Stimulated activated naive CD4-positive, alpha-beta T cell (primary cell): ENCODE data around the gene ATP5F1D.
"Not testable (repeated sequence)": the region's sequence is repeated elsewhere in the genome, so short reads cannot be mapped to it uniquely, and the experiment has no call there.

Experiments
- DNase-seq, 6 experiments: peaks; one replicate each; lab custom pipeline; 2025; lab: John Stamatoyannopoulos, UW

ATP5F1D gene

DNA sequence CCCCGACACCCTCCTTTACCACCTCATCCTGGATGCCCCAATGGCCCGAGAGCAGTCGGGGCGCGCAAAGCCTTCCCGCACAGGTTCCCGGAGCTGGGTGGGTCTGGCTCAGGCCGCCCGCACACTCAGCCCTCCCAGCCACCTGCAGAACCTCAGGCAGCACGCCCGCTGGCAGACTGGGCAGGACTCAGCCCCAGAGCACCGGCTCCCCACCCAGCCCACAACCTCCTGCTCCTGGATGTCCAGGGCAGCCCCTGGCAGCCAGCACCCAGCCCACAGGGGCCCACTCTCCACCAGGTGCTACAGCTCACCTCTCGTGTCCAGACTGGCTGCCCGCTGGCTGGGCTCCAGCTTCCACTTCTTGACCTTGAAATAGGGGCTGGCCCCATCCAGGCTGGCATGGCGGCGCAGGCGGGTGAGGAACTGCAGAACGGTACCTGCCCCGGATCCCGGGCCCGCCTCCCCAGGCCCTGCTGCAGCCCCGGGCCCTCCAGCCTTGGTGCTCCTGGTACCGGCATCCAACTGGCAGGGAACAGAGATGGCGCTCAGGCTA lies 8.4 kb upstream of the ATP5F1D start:
- no peak for DNase-seq

DNA sequence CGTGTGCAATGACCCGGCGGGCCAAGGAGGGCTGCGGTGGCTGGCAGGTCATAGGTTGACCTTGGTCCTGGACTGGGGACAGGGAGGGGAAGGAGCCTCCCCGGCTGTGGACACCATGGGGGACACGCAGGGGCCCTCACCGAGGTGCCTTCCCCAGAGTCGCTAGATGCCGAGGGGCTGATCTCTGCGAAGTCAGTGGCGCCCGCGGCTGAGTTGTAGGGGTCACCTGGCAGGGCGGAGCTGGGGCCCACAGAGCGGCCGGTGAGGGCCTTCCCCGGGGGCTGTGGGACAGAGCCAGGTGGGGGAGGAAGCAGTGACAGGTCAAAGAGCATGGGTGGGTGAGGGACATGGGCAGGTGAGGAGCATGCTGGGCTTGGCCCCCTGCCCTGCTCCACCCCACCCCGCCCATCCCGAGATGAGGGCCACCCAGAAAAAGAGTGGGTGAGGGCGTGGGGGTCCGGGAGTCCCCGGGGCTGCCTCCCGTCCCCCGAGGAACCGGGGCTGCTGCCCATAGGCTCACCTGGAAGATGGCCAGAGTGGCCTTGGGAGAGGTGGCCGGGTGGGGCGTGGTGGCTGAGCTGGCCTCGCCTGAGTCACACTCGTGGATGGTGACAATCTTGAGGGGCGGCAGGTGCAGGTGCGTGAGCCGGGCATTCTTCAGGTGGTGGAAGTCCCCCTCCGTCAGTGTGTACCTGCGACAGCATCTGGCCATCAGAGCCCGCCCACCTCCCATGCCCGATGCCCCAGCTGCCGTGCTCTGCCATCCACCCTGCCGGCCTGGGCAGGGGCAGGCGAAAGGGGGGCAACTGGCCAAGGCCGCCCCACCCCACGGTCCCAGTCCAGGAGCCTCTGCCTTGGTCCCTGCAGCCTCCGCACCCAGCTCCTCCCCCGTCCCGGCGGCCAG lies 7.2 kb upstream of the ATP5F1D start:
- DNase-seq: no peak

DNA sequence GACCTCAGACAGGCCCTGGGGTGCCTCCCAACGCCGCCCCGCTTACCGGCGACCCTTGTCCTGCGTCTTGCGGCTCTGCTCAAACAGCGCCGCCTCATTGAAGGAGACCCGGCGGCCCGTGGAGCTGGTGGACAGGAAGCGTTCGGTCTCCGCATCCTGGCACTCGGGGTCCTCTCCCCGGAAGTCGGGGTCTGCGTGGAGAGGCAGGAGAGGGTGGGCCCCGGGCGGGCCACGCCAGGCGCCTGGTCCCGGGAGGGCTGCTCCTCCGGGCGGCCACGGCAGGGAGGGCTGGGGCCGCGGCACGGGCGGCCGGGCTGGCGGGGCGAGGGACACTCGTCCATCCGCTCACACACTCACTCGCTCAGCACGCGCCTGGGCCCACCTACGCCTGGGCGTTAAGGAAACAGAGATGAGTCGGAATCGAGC lies 6.6 kb upstream of the ATP5F1D start:
- DNase-seq: no peak

DNA sequence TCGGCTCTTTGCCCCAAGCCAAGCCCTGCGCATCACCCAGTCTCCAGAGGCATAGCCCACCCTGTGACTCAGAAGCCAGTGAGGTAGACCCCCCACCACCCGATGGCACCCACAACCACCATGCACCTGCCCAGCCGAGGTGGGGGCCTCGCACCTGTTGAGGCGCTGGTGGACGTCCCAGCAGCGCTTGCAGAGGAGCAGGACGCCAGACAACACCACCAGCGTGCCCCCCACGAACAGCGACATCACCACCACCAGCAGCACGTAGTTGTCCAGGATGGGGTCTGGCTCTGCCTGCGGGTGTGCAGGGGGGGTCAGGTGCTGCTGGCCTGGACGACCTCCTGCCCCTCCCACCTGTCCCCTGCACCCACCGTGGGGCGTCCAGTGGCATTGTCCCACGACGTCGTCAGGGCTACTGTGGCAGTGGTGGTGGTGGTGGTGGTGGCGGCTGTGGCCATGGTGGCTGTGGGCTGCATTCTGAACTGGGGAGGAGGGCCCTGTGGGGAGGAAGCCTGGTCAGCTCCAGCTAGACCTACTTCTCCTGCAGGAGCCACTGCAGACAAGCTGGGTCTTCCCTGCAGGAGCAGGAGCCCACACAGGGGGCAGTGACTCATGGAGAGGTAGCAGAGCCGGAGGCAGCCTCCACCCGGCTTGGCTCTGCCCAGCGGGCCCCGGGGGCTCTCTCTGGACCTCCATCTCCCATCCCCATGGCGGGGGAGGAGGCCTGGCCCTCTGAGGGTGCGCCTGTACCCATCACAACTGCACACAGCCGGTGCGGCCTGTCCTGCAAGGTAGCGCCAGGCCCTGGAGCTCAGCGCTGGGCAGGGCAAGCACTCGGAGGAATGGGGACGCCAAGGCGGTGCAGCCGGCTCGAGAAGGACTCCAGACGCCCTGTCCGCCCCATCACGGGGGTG lies 5.7 kb upstream of the ATP5F1D start:
- no peak for DNase-seq

DNA sequence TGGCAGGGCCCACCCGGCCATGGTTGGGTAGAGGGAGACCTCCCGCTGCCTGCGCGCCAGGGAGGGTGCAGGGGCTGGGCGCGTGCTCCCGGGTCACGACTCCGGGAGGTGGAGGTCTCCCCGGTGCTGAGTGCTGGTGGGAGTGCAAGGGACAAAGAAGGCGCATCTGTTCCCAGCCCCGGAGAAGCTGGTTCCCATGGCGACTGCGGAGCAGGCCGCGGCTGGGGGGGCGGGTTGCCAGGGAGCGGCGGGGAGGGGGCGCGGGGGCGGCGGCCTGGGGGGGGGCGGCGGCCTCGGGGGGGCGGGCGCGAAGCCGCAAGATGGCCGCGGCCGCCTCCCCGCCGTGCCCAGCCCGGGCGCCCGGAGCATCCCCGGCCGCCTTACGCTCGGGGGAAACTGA lies 5.0 kb upstream of the ATP5F1D start:
- no peak for DNase-seq

DNA sequence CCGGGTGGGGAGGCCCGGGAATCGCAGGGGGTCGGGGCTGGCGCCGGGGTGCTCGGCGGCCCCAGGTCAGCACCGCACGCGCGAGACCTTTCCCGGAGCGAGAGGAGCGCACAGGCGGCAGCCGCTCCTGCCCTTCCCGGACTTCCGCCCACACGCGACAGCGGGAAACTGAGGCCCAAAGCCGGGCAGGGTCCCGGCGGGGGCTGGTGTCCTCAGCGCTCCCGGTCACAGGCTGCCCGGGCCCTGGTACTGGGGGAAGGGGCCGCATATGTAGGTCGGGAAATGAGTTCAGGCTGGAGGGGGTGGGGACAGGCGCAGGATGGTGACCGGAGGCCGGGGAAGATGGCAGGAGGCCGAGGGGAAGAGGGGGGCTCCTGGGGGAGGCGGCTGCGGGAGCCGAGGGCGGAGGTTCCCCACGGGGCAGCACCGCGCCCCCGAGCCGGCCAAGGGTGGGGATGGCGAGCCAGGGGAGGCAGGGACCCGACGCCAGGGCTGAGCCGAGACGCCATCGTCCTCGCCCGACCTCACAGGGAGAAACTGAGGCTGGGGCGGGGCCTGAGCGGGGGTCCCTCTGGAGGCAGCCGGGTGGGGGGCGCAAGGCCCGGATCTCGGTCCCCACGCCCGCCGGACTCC lies 4.4 kb upstream of the ATP5F1D start:
- DNase-seq: no peak

DNA sequence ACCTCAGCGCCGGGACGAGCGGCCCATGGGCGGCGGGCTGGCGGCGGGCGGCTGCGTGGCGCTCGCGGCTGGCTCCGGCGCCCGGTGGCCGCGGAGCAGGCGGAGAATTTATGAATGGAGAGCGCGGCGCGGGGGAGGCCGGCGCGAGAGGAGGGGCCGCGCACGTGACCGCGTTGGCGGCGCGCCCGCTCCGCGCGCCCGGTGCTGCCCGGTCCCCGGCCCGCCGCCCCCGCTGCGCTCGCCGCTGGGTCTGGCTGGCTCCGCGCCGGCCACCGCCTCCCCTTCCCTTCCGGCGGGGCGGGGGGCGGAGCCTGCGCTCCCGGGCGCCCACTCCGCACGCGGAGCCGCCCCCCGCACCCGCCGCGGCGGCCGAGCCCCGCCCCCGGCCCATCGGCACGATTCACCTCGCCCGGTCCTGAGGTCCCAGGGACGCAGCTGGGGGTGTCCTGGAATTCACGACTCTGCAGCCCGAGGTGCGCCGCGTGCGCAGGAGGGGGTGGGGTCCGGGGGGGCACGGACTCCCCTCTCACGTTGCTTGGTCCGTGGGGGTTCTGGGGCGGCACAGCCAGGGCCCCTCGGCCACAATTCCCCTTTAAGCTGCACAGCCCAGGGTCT lies 3.7 kb upstream of the ATP5F1D start, which contains the start of gene CBARP:
CBARP (minus strand) TSS at position 252 of the 615 bp plus-strand sequence. CDS start 1,905 bp downstream, outside the sequence.
- peak in 2 of 6 experiments; percentile 39 to 43 for DNase-seq

DNA sequence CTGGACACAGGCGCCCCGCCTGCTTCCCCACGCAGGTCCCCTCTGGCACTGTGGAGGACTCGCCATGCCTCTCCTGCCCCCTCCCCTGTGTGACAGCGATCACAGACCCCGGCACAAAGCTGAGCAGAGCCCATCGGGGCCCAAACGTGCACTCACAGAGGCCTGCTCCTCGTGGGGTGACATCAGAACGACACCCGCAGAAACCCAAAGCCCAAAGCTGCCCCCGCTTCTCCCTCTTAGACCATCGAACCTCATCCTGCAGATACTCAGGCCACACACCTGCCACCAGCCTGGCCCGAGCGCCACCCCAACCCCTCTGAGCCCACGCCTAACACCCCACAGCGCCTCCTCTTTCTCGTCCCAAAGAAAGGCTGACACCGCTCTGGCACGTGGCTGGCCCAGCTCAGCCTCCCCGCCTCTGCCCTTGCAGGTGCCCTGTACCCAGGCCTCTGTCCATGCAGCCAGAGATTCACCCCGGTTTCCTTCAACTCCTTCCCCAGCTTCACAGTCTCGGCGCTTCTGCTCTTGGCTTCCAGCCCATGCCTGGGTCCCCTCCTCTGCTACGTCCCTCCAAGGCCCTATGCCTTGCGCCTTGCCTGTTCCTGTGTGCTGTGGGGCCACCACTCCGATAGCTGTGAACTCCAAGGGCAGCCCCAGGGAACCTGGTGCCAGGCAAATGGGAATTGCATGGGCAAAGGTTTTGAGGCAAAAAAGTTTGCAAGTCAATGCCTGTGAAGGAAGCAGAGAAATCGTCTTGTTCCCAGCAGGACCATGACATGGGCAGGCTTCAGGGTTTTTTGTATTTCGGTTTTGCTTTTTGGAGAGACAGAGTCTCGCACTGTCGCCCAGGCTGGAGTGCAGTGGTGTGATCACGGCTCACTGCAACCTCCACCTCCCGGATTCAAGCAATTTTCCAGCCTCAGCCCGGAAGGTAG lies 2.9 kb upstream of the ATP5F1D start:
- DNase-seq: peak in 1 of 6 experiments; percentile 29

DNA sequence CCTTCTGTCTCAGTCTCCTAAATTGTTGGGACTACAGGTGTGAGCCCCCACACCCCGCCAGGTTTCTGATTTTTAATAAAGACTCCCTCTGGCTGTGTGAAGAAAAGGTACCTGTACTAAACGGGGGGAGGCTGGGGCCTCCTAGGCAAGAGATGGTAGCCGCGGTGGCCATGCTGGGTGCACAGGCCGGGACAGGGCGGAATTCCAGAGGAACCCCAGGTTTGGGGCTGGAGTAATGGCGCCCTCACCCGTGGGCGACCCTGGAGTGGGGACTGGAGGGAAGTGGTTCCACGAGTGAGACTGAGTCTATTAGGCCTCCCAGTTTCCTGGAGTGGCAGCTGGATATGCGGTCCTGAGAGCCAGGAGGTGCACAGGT lies 2.1 kb upstream of the ATP5F1D start:
- DNase-seq: no peak

DNA sequence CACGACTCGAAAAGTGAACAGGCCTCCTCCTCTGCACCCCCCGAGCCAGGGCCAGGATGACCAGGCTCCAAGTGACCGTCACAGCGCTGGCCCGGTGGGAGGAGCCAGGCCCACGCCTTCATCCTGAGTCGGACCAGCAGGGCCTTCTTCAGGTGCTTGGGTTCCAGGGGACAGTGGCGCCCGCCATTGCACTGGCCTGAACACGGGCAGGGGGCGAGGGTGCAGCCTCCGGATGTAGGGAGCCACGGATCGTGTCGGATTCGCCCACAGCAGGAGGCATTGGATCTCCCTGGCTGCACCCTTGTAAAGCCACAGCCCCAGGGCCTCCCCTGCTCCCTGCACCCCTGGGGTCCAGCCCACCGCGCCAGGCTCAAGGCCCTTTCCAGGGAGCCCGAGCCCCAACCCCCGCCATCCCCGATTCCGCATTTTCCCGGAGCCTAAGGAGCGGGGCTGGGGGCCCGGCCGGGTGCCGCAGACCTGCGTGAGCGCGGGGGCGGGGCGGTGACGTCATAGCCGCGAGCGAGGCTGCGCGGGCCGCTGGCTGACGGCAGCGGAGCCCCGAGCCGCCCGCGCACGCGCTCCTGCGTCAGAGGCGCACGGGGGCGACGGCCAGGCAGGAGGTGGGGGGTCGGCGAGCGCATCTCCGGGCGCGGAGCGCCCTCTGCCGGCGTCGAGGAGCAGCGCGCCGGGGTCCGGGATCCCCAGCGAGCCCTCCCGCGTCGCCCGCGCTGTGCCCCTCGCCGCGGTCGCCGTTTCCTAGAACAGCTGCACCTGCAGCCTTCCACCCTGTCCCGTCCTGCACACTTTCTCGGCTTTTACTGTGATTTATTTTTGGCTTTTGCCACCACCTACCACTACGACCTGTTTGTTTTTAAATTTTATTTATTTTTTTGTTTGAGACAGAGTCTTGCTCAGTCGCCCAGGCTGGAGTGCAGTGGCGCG lies 1.5 kb upstream of the ATP5F1D start:
- peak; percentile 87 to 93 (median 92) for DNase-seq

DNA sequence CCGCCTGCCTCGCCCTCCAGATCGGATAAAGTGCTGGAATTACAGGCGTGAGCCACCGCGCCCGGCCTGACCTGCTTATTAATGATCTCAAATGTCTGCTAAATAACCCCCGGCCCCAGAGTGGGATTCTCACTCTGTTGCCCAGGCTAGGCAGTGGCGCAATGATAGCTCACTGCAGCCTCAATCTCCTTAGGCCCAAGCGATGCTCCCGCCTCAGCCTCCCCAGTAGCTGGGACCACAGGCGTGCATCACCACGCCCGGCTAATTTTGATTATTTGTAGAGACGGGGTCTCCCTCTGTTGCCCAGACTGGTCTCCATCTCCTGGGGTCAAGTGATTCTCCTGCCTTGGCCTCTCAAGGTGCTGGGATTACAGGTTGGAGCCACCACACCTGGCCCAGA lies 626 bp upstream of the ATP5F1D start:
- DNase-seq: no peak

DNA sequence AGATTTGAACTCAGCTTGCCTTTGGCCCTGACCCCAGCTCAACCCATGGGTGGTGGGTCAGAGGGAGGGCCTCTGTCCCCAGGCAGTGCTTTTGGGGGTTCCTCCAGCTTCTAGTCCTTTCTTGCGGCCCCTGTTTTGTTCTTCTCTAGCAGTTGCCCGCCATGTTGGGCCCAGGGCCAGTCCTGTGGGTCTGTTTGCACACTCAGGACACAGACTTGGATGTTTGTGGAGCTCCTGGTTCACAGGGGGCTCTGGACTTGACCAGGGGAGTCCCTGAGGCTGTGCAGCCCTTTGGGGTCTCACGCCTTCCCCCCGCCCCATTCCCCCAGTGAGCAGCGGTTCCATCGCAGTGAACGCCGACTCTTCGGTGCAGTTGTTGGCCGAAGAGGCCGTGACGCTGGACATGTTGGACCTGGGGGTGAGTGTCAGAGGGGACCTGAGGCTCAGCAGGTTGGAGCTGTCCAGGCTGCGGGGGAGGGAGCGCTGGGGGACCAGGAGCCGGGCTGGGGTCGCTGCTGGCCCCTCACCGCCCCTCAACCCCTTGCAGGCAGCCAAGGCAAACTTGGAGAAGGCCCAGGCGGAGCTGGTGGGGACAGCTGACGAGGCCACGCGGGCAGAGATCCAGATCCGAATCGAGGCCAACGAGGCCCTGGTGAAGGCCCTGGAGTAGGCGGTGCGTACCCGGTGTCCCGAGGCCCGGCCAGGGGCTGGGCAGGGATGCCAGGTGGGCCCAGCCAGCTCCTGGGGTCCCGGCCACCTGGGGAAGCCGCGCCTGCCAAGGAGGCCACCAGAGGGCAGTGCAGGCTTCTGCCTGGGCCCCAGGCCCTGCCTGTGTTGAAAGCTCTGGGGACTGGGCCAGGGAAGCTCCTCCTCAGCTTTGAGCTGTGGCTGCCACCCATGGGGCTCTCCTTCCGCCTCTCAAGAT lies 2.5 kb downstream of the ATP5F1D start:
- peak; percentile 71 to 87 (median 80) for DNase-seq

DNA sequence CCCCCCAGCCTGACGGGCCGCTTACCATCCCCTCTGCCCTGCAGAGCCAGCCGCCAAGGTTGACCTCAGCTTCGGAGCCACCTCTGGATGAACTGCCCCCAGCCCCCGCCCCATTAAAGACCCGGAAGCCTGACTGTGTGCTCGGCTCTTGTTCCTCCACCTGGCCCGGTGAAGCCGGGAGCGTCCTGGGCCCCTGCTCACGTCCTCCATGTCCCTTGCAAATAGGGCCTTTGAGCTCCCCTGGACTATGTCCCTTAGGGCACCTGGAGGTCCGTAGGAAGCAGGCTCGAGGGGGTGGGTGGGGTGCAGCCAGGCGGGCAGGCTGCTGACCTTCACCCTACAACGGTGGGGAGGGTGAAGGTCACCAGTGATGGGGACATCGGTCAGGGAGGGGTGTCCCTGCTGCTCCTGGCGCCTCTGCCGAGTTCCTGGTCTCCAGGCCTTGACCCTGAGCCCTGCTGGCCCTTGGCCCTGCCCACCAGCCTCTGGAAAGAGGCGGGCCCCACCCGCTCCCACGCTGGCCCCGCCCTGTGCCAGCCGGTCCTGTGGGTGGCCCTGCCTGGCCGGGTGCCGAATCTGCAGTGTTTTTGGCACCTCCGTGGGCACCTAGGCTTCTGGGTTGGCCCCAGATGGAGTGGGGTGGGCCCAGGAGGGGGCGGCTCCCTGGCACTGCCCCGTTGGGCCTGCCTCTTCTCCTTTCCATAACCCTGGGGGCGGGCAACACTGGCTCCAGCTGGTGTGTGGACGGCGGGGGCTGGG lies 3.3 kb downstream of the ATP5F1D start:
- DNase-seq: no peak

DNA sequence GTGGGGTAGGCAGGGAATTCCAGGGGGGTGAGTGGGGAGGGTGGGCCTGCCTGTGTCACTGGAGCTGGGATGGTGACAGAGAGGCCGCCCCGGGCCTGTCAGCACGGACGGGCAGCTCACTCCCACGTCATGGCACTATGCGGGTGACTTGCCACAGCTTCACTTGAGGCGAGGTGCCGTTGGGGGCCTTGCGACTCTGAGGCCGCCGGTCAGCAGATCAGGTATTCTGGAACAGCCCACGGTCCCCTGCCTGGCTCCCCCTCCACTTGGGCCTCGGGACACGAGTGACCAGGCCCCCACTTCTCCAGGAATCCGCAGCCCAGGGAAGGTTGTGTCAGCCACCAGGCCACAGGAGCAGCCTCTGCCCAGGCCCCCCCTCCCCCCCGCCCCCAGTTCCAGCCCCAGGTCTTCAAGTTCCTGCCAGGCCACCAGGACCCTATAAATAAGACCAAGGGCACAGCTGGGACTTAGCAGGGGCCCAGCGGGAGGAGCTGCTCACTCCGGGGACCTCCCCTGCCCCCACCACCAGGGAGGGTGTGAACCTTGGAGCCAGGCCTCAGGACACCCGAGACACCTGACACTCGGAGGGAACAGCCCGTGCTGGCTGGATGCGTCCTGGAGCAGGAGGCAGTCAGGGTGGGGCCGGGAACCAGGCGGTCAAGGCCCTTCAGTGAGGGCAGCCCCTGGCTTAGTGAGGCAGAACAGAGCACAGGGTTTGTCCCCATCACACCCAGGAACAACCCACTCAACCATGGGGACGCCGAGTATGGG lies 4.1 kb downstream of the ATP5F1D start:
- no peak for DNase-seq

DNA sequence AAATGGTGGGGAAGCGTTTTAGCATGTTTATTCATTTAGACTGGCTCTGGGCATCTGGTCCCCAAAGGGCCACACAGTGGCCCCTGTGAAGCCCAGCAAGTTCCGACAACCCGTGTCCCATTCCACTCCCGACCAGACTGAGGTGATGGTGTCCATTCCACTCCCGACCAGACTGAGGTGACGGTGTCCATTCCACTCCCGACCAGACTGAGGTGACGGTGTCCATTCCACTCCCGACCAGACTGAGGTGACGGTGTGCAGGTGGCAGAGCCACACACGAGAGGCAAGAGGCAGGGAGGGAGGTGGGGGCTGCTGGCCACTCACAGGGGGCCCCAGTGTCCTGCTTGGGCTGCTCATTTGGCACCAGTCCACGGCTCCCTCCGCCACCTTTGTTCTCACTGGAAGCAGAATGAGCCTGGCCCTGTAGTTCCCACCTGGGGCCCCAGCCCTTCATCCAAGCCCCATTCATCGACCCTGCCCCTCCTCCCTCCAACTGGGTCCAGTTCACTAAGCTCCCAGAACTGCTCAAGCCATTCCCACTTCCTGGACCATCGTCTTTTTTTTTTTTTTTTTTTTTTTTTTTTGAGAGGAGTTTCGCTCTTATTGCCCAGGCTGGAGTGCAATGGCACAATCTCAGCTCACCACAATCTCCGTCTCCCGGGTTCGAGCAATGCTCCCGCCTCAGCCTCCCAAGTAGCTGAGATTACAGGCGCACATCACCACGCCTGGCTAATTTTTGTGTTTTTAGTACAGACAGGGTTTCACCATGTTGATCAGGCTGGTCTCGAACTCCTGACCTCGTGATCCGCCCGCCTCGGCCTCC lies 4.9 kb downstream of the ATP5F1D start:
- not testable (repeated sequence) for DNase-seq

DNA sequence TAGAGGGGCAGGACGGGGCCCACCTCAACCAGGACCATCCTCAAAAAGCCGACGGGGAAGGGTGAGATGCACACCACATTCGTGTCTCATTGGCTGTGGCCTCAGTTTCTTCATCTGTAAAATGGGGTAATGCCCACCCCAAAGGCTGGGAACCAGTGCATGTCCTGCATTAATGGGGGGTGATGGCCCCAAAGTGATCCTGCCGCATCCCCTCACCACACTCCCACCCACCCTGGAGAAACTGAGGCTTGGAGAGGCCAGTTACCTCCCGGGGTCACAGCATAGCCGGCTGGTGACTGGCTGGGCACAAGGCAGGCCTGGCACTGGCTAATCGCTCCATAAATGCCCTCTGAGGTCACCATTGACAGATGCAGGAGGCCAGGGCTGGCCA lies 6.2 kb downstream of the ATP5F1D start:
- no peak for DNase-seq
